Central memory CD4-positive, alpha-beta T cell (primary cell): ENCODE results near the gene NRSN2.

ENCODE experiments used
- DNase-seq: peaks from one replicate; pipeline ENCODE4 v3.0.0; 2022
- total RNA-seq, 3 experiments: gene quantifications; one replicate each; lab custom pipeline; 2026; lab: John Stamatoyannopoulos, UW

The NRSN2 gene, protein sequence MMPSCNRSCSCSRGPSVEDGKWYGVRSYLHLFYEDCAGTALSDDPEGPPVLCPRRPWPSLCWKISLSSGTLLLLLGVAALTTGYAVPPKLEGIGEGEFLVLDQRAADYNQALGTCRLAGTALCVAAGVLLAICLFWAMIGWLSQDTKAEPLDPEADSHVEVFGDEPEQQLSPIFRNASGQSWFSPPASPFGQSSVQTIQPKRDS
- 0 to 1.2 (median 0.38) reads per million in 3 experiments for total RNA-seq

DNA sequence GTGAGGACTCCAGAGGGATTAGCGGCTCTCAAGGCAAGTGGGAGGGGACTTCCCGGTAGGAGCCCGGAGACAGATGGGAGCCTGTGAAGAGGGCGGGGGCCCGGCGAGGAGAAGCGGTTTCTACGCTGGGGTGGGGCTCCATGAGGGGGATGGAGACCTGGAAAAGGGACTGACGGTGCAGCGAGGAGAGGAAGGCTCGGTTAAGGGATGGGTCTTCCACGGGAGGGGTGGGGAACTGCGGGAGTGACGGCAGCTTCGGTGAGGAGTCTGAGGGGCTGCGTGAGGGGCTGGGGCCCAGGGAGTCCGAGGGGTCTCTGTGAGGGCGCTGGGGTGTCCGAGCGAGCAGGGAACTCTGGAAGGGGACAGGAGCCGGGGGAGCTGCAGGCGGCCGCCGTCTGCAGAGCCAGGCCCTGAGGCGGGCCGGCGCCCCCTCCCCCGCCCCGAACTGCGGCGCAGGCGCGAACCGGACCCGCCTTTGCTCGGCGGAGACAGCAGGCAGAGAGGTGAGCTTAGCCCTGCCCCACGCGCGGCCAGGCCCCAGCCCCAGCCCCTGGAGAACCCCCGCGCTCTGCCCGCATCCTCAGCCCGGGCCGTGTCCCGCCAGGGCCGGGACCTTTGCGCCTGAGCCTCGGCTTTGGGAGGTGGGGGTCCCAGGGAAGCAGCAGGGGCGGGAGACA lies at the start of gene NRSN2:
Gene NRSN2, plus strand, starts transcription at position 472 of the 677 bp plus-strand sequence. CDS start 2,533 bp downstream, outside the sequence.
- no peak for DNase-seq

DNA sequence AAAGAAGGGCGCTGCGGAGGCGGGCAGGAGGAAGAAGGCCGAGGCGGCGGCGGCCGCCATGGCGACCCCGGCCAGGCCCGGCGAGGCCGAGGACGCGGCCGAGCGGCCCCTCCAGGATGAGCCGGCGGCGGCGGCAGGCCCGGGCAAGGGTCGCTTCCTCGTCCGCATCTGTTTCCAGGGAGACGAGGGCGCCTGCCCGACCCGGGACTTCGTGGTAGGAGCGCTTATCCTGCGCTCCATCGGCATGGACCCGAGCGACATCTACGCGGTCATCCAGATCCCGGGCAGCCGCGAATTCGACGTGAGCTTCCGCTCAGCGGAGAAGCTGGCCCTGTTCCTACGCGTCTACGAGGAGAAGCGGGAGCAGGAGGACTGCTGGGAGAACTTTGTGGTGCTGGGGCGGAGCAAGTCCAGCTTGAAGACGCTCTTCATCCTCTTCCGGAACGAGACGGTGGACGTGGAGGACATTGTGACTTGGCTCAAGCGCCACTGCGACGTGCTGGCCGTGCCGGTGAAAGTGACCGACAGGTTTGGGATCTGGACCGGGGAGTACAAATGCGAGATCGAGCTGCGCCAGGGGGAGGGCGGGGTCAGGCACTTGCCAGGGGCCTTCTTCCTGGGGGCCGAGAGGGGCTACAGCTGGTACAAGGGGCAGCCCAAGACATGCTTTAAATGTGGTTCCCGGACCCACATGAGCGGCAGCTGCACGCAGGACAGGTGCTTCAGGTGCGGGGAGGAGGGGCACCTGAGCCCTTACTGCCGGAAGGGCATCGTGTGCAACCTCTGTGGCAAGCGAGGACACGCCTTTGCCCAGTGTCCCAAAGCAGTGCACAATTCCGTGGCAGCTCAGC lies 48.8 kb upstream of the NRSN2 start:
- peak; percentile 40 for DNase-seq

DNA sequence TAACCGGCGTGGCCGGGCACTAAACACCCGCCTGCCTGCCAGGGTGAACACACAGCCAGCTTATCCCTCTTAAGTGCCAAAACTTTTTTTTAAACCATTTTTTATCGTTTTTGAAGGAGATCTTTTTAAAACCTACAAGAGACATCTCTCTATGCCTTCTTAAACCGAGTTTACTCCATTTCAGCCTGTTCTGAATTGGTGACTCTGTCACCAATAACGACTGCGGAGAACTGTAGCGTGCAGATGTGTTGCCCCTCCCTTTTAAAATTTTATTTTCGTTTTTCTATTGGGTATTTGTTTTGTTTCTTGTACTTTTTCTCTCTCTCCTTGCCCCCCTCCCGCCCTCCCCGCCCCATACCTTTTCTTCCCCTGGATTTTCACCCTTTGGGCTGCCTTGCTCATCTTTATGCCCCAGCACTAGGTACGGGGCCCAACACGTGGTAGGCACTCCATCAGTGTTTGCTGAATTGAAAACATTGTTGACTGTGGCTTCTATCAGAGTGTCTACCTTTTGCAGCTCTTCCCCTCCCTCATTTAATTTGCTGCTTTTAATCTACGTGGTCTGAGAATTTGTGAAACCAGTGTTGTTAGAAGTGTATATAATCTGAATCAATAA lies 48.0 kb upstream of the NRSN2 start:
- DNase-seq = no peak

DNA sequence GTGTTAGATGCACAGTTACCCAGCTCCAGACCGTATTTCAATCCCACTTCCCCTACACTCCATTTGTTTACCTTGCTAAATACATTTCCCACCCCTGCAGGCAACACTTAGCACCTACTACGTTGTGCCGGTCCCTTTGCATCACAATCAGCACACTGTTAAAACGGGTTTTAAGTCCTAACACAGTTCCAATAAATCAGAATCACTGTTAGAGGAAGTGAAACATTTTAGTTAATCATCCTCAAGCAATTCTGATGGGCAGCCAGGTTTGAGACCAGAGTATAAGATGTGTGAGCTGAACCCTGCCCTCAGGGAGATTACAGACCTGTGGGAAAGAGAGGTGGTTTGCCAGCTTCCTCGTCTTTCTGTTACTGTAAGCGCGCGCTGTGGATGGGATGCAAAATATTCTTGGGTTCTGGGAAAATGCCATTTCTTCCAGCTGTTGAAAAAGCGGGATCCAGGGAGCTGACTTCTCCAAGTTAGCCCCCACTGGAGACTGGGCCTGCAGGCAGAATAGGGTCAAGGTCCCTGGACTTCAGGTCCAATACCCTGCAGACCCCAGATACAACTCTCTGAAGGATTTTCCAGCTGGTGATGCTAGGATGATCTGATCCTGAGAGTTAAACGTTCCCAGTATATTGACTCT lies 46.4 kb upstream of the NRSN2 start:
- DNase-seq = no peak

DNA sequence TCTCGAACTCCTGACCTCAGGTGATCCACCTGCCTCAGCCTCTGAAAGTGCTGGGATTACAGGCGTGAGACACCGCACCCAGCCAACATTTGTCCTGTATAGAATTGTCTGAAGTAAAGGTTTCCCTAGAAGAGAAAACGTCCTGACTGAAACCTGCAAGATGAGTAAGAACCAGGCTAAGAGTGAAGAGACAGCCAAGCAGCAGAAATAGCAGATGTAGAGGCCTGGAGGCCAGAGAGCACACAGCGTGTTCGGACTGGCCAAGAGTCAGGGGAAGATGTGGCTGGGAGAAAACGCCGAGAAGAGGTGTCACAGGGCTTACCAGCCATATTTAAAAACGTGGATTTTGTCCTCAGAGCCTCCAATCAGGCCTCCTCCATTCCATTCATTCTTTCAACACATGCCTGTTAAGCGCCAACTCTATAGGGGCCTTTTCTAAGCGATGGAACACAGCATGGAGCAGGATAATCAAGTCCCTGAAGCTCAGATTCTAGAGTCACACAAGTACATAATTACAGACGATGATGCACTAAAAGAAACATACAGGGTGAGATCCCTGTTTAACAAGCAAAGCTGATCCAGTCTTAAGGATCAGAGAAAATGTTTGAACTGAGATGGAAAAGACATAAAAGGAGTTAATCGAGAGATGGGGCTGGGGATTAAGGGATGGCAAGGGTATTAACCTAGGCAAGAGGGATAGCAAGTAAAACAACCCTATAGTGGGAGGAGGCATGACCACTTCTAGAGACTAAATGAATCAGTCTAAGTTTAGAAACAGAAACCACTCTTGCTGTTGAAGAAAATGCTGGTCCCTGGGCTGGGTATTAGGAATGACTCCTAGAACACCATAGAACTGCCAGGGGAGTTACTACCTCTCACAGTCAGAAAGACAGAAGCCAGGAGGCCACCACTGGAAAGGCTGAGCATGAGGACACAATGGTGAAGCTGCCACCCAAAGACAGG lies 44.7 kb upstream of the NRSN2 start:
- no peak for DNase-seq

DNA sequence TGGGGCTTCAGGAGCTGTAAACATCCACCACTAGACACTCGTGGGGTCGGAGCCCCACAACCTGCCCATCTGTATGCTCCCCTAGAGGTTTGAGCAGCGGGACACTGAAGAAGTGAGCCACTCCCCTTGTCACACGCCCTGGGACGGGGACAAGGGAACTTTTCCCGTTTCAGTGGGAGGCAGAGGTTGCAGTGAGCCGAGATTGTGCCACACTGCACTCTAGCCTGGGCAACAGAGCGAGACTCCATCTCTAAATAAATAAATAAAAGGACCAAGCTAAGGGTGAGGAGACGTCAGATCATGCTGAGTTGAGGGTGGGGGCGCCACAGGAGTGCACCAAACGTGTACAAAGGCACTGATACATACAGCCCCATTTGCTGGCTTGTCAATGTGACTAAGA lies 41.2 kb upstream of the NRSN2 start:
- DNase-seq = no peak

DNA sequence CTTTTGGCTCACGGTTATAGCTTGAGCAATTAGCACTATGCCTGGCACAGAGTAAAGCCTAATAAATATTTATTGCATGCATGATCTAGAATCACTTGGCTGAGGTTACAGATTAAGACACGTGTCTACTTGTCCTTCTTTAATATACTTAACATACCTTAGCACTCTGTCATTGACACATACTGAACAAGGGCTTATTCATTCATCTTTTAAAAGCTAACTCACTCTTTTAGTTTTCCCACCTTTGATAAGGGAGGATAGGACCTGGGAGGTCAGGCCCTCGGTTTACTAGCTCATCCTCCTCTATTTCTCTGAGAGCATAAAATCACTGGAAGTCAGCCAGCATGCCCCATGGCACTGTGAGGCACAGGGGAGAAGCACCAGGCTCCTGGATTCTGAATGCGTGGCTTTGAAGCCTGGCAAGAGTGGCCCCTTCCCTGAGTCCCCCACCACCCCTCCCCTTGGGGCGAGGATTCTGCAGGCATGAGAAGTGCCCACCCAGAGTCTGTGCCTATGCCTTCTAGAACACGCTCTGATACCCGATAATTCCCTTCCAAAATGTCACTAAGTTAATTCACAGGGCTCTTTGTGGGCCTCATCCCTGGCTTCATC lies 38.4 kb upstream of the NRSN2 start:
- DNase-seq = no peak

DNA sequence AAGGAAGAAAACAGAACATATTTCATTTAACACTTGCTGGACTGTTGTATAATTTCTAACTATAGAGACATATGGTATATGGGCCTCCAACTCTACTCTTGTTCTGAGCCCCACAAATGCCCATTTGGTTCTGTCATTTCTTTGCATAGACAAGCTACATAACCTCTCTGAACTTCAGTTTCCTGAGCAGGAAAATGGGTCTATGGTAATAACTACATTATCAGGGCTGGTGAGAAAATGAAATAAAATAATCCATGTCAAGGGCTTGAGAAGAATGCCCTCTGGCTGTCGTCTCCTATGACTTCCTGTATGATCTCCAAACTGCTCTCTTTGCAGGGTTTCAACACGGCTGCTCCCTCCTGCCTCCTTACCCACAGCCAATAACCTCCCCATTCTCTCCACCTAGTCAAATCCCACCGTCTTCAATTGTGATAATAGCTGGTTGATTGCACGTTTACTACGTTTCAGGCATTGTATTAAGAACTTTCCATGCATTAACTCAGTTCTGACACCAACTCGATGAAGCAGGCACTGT lies 37.5 kb upstream of the NRSN2 start:
- no peak for DNase-seq

DNA sequence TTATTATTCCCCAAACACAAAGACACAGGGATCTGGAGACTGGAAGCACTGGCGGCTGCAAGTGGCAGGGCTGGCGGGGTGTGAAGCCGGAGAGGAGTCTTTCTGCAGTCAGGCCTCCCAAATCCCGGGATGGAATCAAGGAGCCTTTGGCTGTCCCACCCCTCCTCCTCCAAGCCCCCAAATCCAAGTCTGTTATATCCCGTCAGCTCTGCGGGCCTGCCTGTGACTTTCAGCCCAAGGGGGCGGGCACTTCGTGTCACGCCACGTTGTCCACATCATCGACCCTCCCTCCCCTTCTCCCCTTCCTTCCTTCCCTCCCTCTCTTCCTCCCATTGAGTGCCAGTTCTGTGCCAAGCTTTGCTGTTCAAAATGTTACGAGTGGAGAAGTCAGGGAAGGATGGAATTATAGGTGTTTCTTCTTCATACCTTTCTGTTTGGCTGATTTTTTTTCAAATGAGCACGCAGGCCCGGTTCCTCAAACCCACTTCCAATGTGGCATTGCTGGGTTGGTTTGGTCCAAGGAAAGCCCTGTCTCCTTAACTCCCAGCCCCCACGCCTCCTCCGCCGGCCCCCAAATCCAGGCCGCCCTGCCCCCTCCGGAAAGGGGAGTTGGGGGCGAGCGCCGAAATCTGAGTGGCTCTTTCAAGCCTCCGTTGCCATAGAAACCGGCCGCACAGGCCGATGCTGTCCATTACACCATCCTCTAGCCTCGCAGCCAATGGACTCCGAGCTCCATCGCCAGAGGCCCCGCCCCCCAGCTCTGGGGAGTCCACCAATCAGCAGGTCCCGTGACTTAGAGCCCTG lies 36.9 kb upstream of the NRSN2 start:
- DNase-seq = peak; percentile 57

DNA sequence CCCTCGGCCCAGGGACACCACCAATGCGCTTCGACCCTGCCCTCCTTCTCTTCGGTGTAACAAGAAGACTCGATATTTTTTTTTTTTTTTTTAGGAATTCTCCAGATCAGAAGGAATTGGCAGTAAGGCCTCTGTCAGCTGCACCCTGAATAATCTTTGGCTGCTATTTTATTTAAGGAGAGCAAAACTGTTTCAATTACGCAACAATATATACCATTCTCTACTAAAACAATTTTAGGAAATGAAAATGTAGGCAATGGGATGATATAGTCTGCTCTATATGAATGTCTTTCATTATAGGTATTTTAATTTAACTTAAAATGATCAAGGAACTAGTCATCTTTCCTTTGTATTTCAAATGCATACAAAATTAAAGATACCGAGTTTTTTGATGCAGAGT lies 36.3 kb upstream of the NRSN2 start:
- no peak for DNase-seq

DNA sequence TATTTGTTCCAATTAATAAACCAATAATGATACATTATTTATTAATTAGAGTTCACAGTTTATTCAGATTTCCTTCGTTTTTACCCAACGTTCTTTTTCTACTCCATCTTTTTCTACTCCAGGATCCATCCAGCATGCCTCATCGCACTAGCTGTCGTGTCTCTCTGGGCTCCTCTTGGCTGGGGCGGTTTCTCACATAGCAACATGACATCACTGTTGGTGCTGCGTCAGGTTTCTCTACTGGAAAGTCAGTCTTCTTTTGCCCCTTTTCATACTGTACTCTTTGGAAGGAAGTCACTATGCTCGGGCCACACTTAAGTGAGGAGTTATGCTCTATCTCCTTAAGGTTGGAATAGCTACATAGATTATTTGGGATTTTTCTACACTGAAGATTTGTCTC lies 35.3 kb upstream of the NRSN2 start:
- no peak for DNase-seq

DNA sequence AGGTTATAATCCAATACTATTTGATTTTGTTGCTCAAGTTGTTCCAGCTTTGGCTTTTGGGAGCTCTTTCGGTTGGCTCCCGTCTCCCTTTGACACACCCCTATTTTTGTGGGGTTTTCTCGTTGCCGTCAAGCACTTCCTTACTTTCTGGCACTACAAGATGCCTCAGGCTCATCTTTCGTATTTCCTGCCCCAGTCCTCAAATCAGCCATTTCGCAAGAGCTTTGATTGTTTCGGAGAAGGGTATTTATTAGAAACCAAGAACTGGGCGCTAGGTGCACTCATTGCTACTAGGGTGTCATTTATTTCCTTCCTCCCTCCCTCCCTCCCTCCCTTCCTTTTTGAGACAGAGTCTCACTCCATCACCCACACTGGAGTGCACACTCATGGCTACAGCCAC lies 34.8 kb upstream of the NRSN2 start:
- no peak for DNase-seq

DNA sequence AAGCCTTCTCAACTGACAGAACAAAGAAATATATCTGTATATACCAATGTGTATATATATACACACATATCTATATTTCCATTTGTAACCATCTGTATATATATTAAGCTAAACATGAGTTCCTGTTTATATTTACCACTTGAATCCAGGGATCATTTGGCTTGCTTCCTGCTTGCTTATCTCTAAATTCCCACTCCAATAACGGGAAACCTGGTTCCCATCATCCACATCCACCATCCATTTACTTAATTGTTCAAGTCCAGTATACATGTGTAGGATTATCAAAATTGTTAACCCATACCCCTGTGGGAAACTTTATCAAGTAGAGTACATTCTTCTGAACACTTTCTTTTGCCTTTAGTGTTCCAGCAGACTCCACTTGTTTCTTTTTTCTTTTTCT lies 34.0 kb upstream of the NRSN2 start:
- no peak for DNase-seq

DNA sequence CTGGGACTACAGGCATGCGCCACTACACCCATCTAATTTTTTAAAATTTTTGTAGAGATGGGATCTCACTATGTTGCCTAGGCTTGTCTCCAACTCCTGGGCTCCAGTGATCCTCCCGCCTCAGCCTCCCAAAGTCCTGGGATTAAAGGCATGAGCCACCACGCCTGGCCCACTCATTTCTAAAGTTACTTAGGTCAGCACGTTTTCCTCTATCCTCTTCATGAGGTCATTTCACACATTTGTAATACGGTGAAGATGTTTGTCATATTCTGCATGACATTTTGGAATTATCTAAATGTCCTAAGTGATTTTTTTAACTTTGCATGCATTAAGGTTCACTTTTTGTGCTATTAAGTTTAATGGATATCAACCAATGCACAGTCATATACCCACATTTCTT lies 33.5 kb upstream of the NRSN2 start:
- DNase-seq = no peak

DNA sequence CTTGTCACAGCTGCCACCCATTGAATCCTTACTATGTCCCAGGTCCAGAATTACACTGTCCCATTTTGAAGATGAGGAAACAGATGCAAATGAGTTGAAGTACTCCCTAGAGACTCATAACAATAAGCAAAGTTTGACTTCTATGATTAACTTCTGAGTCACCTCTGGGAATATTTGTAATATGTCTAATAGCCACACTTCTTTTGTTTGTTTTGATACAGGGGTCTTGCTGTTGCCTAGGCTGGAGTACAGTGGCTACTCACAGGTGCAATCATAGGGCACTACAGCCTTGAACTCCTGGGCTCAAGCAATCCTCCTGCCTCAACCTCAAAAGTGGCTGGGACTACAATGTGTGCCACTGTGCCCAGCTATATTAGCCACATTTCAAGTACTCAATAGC lies 33.0 kb upstream of the NRSN2 start:
- no peak for DNase-seq

DNA sequence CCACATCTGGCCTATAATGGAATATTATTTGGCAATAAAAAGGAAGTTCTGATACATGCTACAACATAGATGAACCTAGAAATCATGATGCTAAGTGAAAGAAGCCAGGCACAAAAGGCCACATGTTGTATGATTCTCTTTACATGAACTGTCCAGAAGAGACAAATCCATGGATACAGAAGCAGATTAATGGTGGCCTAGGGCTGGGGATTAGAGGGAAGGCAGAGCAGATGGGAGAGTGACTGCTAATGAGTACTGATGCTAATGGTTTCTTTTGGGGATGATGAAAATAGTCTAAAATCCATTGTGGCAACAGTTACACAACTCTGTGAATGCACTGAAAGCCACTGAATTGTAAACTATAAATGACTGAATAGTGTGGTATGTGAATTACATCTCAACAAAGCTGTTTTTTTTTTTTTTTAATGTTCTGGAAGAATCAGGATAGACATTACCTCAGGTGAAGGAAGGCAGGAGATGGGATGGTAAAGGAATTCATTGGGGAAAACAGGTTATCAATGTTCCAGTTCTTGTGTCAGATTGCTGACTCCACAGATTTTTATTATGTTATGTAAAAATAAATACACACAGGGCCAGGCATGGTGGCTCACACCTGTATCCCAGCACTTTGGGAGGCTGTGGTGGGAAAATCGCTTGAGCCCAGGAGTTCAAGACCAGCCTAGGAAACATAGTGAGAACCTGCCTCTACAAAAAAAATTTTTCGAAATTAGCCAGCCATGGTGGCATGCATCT lies 30.4 kb upstream of the NRSN2 start:
- DNase-seq = no peak

DNA sequence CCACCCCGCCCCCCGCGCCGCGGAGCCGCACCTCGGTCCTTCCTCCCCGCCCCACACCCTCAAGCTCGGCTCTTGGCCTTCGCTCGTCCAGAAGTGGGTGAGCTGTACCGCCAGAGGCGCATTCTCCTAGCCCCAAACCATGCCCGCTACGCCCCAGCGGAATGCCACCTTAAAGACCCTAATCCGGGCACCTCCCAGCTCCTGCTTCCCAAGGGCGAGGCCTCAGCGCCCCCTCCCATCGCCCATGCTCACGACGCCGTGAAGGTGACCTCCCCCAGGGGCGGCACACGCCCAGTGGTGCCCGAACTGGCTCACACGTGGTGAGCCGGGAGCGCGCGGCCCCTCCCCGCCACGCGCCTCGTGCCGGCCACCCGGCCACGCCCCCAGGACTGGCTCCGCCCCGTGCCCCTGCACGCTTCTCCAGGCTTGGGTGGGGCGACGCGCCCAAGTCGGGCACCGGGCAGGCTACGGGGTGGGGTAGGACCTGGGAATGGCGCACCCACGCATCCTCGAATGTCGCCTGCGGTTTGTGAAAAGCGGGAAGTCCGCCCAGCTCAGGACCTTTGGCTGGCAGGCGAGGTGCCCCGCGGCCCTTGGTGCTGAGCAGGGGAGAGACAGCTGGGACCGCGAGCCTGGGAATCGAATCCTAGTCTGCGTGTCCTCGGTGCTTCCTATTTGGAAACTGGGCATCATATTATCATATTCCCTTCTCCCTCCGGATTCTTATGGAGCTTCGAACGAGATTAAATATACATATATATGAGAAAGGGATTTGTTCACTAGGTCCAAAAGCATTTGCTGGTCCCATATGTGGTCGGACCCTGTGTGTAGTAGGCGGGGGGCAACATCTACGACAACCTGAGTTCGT lies 22.5 kb upstream of the NRSN2 start:
- peak; percentile 79 for DNase-seq
